Mammary epithelial cell (primary cell): ENCODE measurements around the gene TNF.

ENCODE experiments used
- EZH2 ChIP-seq: IDR thresholded peaks from 2 replicates; pipeline ENCODE4 v1.6.1; 2012; ENCODE audit warnings: low read length, inconsistent platforms, borderline replicate concordance
- TF ChIP-seq, protein P1 (sequence below), 2 donors: IDR thresholded peaks in 1 of 2; conservative IDR thresholded peaks in 1 of 2; 2 replicates each; pipeline ENCODE4 v1.5.1; 2011 to 2012; ENCODE audit warnings: inconsistent platforms in 2 of 2, low read length in 2 of 2, mild to moderate bottlenecking in 2 of 2, control low read depth in 1 of 2, low read depth in 1 of 2; ENCODE audit not compliant: insufficient read depth in 1 of 2; ENCODE audit errors: extremely low read depth in 1 of 2

DNA sequence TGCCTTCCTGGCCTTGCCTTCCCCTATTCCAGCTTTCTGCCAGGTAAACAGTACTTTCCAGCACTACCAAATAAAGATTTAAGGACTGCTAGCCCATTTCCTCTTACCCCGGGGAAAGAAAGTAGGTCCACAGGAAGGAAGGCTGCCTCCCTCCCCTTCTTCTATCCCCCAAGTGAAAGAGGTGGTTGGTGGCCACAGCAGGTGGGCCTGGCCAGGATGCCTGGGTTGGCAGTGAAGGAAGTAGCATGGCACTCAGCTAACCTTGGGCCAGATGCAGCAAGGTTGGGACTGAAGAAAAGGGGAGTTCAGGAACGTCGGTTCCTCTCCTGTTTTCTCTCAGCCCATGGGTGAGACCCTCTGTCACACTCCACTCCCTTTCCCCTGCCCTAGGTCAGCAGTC, 19.1 kb upstream of the TNF start:
- TF ChIP-seq, protein P1, sequence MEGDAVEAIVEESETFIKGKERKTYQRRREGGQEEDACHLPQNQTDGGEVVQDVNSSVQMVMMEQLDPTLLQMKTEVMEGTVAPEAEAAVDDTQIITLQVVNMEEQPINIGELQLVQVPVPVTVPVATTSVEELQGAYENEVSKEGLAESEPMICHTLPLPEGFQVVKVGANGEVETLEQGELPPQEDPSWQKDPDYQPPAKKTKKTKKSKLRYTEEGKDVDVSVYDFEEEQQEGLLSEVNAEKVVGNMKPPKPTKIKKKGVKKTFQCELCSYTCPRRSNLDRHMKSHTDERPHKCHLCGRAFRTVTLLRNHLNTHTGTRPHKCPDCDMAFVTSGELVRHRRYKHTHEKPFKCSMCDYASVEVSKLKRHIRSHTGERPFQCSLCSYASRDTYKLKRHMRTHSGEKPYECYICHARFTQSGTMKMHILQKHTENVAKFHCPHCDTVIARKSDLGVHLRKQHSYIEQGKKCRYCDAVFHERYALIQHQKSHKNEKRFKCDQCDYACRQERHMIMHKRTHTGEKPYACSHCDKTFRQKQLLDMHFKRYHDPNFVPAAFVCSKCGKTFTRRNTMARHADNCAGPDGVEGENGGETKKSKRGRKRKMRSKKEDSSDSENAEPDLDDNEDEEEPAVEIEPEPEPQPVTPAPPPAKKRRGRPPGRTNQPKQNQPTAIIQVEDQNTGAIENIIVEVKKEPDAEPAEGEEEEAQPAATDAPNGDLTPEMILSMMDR (conservative IDR thresholded peaks at IDR 0.05 in 1 of 2, IDR thresholded peaks at IDR 0.05 in 1 of 2; ENCODE audit: extremely low read depth in 1 of 2, insufficient read depth in 1 of 2, low read depth in 1 of 2, low read length in 2 of 2), result no peak
- no peak for TF ChIP-seq EZH2
